ENCODE results near the gene UBA7.
"Not testable (repeated sequence)": the region's sequence is repeated elsewhere in the genome, so short reads cannot be mapped to it uniquely, and the experiment has no call there.

The UBA7 gene

DNA sequence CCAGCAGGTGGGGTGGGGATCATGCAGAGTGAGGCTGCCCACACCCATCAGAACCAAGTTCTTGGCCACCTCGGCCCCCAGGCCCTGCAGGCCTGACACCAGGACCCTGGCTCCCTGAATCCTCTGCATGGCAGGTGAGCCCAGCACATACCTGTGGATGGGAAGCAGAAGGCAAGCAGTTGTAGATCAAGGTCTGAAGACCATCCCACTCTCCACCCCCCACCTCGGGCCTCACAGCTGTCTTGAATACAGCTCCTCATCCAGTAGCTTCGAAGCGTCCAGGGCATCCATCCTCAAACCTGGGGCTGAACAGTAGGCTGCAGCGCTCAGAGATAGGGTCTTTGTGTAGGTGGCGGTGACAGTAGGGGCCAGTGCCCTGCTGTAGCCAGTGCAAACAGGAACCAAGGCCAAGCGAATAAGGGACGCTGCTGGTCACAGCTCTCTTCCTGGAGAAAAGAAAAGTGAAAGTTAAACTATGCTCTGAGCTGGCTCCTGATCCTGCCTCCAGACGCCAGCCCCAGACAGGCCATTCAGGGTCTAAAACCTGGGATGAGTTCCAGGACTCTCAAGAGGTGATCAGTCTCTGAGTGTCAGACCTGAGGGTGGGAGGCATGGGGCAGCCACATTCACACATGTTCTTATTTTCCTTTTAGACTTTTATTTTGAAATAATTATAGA is at the start of gene UBA7:
UBA7 (minus strand) TSS at position 457 of the 678 bp plus-strand sequence; CDS start at position 291, 166 bp downstream.
- peak in 2 of 3 donors; percentile 24 to 35 for DNase-seq (ENCODE audit: low read depth in 2 of 3, low spot score in 1 of 3)

- DNase-seq (ENCODE audit: low read depth in 2 of 3, low spot score in 1 of 3), result no peak
These were observed 46.0 kb upstream of the UBA7 start for GRCh38 chr3:49859576-49860305.

GRCh38 chr3:49856181-49857005 is 42.6 kb upstream of the UBA7 start, which contains the start of gene TRAIP:
Gene TRAIP (minus strand): TSS chr3:49856564. CDS start chr3:49856453, 111 bp downstream.
- peak; percentile 90 to 95 (median 92) for DNase-seq (ENCODE audit: low read depth in 2 of 3, low spot score in 1 of 3)

GRCh38 chr3:49855662-49856061 is 41.9 kb upstream of the UBA7 start:
- DNase-seq (ENCODE audit: low read depth in 2 of 3, low spot score in 1 of 3), result no peak

DNA sequence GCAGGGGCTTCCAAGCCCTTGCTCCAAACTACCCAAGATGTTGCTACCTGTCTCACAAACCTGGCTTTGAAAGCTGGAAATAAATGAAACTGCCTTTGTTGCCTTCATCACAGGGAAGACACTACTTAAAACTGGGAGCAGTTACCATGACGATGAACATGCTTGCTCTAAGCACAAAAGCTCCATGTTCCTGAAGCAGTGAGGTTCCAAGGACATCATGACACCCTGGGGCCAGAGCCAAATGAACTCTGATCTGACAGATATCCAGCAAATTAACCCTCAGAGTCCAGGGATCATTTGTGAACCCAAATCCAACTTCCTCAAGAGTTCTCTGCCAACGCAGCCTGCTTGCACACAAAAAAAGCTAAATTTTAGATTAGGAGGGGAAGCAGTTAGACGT is 31.9 kb upstream of the UBA7 start:
- DNase-seq (ENCODE audit: low read depth in 2 of 3, low spot score in 1 of 3), result no peak

GRCh38 chr3:49844464-49845183 is 30.9 kb upstream of the UBA7 start:
- no peak for DNase-seq (ENCODE audit: low read depth in 2 of 3, low spot score in 1 of 3)

DNA sequence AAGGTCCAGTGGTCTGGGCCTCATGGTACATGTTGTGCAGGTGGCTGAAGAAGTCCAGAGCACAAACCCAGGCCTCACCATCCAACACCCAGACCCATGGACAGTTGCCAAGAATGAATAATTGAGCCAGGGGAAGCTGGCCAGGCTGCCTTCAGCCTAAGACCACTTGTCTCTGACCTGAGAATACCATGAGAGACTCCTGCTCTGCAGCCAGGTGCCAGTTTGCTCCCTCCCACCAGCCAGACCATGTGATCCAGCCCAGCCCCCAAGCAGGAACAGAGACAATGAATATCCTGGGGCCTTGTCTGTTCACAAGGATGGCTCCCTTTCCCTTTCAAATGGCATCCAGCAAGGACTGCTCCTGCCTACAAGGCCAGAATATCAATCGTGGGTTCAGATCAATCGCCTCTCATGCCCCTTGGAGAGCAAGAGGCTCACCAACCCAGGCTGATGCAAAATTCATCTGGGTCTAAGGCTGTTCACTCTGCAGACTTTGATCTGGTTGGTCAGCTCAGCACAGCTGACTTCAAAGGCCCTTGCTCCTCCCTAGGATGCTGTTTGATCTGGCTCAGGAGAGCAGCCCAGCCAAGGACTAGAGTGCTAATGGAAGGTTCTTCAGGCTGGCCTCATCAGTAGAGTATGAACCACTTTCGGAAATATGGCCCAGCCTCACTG is 29.2 kb upstream of the UBA7 start:
- no peak for DNase-seq (ENCODE audit: low read depth in 2 of 3, low spot score in 1 of 3)

DNA sequence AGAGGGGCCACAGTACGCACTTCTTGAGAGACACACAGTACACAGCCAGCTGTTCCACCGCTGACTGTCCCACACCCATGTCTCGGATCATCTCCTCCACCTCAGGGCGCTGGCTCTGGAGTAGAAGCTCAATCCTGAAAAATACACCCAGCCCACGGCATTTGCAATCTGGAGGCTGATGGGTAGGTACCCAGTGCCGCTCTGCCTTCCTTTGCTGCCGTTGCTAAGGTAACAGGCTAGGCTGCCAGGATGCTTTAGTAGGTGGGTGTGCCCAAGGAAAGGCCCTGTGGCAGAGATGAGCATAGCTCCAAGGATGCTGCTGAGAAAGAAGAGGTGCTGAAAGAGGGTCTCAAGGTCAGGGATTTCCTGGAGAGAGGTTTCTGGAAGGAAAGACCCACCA is 28.1 kb upstream of the UBA7 start:
- no peak for DNase-seq (ENCODE audit: low read depth in 2 of 3, low spot score in 1 of 3)

GRCh38 chr3:49841126-49841696 is 27.5 kb upstream of the UBA7 start:
- no peak for DNase-seq (ENCODE audit: low read depth in 2 of 3, low spot score in 1 of 3)

- DNase-seq (ENCODE audit: low read depth in 2 of 3, low spot score in 1 of 3), result no peak
These were observed 26.6 kb upstream of the UBA7 start for GRCh38 chr3:49840388-49840787.

DNA sequence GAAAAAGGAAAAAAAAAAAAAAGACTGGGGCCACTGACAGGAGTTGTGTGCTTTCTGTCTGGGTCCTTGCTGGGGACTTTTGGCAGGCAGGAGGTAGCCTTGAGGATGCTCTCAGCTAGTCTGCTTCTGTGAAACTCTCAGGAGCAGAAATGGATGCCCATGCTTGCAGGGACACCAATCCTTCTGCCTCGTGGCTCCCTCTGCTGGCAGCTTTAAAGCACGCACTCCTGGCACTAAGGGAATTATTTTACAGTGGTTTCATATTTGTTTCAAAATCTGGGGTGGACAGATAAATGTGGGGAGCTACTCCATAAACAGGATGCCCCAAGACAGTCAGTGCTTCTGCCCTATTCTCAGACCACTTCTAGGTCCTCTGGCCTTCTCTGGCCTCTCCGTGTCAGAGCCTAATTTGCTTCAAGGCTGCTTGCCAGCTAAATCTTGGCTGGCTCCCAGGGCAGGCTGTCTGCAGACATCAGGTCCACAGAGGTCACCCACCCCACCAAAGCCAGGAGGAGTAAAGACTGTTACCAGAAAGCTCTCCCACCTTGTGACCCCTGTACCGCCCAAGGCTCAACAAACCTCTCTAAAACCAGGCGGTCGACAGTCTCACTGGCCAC is 25.5 kb upstream of the UBA7 start:
- DNase-seq (ENCODE audit: low read depth in 2 of 3, low spot score in 1 of 3), result peak; percentile 55 to 73 (median 59)

DNA sequence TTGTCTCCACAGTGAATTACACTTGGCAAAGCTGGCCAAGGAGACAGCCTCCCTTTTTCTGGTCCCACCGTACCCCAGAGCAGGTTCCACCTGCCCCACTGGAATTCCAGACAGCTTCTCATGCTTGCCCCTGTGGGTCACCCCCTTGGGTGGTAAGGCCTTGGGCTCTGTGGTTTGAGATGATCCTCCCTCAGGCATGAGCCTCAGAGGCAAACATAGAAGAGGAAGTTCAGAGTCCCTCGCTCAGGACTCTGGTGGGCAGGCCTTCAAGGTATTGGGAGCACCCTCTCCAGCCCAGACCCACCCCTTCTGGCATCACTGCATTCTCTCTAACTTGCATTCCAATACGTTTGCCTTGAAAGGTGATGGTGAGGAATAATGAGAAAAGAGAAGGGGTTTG is 17.6 kb upstream of the UBA7 start:
- DNase-seq (ENCODE audit: low read depth in 2 of 3, low spot score in 1 of 3), result no peak

GRCh38 chr3:49826016-49826415 is 12.3 kb upstream of the UBA7 start:
- no peak for DNase-seq (ENCODE audit: low read depth in 2 of 3, low spot score in 1 of 3)

DNA sequence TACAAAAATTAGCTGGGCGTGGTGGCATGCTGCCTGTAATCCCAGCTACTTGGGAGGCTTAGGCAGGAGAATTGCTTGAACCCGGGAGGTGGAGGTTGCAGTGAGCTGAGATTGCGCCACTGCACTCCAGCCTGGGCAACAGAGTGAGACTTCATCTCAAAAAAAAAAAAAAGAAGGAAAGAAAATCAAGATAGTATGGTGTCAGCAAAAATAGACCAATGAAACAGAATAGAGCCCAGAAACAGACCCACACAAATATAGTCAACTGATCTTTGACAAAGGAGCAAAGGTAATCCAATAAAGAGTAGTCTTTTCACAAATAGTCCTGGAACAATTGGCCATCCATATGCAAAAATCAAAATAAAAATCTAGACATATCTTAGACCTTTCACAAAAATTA is 9.4 kb upstream of the UBA7 start:
- not testable (repeated sequence) for DNase-seq (ENCODE audit: low read depth in 2 of 3, low spot score in 1 of 3)

DNA sequence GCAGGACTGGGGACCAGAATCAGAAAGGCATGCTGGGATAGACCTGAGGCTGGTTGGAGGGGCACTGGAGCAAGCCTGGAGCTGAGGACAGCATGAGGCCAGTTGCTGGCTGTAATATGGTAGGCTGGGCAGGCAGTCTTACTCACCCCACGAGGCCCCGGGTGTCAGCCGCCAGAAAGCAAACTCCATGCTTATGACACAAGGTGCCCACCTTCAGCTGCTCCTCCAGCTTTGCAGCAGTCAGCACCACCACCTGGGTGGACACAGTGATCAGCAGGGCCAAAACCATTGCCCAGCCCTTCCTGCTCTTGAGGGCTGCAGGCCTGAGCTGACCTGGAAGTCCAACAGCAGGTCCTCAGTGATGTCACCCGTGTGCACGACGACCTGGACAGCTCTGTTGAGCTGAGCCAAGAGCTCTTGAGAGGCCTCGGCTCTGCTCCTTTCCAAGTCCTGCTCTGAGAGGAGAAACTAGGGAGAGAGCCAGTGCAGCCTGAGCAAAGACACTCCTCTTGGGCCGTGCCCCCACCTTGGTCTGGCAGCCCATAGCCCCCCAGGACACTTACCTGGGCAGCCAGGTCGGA is 747 bp downstream of the UBA7 start:
- no peak for DNase-seq (ENCODE audit: low read depth in 2 of 3, low spot score in 1 of 3)

- no peak for DNase-seq (ENCODE audit: low read depth in 2 of 3, low spot score in 1 of 3)
These were observed 6.2 kb downstream of the UBA7 start for GRCh38 chr3:49807431-49808114.

GRCh38 chr3:49806850-49807249 is 6.9 kb downstream of the UBA7 start:
- no peak for DNase-seq (ENCODE audit: low read depth in 2 of 3, low spot score in 1 of 3)

GRCh38 chr3:49805897-49806701 is 7.7 kb downstream of the UBA7 start:
- DNase-seq (ENCODE audit: low read depth in 2 of 3, low spot score in 1 of 3), result no peak

Data from stimulated activated CD4-positive, alpha-beta T cell treated with anti-CD3 and anti-CD28 coated beads, Interleukin-12 subunit alpha, Interleukin-12 subunit beta, amount 100 ng/mL, for 48 hours (primary cell).